HepG2 (cell line): ENCODE results near the gene MYO1E. TPM values are rescaled to one million over a fixed set of nuclear protein-coding genes. Genes with fewer than 3 reads are reported as not detected.

ENCODE experiments used
- CEBPG ChIP-seq: IDR thresholded peaks from 2 replicates; pipeline ENCODE4 v1.6.1; 2016
- DPF2 ChIP-seq: sonication (generic); formaldehyde crosslinking; IDR thresholded peaks from 2 replicates; pipeline ENCODE4 v1.4.0; 2020; ENCODE audit warnings: mild to moderate bottlenecking, low read depth, missing genetic modification reagents, borderline replicate concordance
- ESRRA ChIP-seq: sonication (generic); formaldehyde crosslinking; IDR thresholded peaks from 2 replicates; pipeline ENCODE4 v1.5.1; 2020; ENCODE audit warnings: mild to moderate bottlenecking, low read depth, missing genetic modification reagents
- JDP2 ChIP-seq: sonication (generic); formaldehyde crosslinking; IDR thresholded peaks from 2 replicates; pipeline ENCODE4 v1.8.1; 2022; ENCODE audit warnings: missing genetic modification reagents, borderline replicate concordance
- NCOA5 ChIP-seq: sonication (generic); formaldehyde crosslinking; IDR thresholded peaks from 2 replicates; pipeline ENCODE4 v1.4.0; 2020; ENCODE audit warnings: missing genetic modification reagents
- POGZ ChIP-seq: sonication (generic); formaldehyde crosslinking; IDR thresholded peaks from 2 replicates; pipeline ENCODE4 v1.4.0; 2020; ENCODE audit warnings: mild to moderate bottlenecking, missing genetic modification reagents
- PRDM15 ChIP-seq: sonication (generic); formaldehyde crosslinking; IDR thresholded peaks from 2 replicates; pipeline ENCODE4 v1.4.0; 2020; ENCODE audit warnings: missing genetic modification reagents
- RBFOX2 ChIP-seq: fragments of 200-400 bp; formaldehyde crosslinking; IDR thresholded peaks from 2 replicates; pipeline ENCODE4 v1.6.1; 2017; ENCODE audit warnings: low read depth, mild to moderate bottlenecking, low read length
- SALL1 ChIP-seq: sonication (generic); formaldehyde crosslinking; IDR thresholded peaks from 2 replicates; pipeline ENCODE4 v1.8.0; 2022; ENCODE audit warnings: mild to moderate bottlenecking, missing genetic modification reagents
- SAP130 ChIP-seq: IDR thresholded peaks from 2 replicates; pipeline ENCODE4 v1.6.1; 2016; ENCODE audit warnings: low read depth
- SP4 ChIP-seq: sonication (generic); formaldehyde crosslinking; IDR thresholded peaks from 2 replicates; pipeline ENCODE4 v1.8.1; 2023; ENCODE audit warnings: mild to moderate bottlenecking, missing genetic modification reagents
- ZNF10 ChIP-seq: sonication (generic); formaldehyde crosslinking; IDR thresholded peaks from 2 replicates; pipeline ENCODE4 v1.4.0; 2020; ENCODE audit warnings: mild to moderate bottlenecking, low read depth, missing genetic modification reagents, borderline replicate concordance
- ZNF121 ChIP-seq: sonication (generic); formaldehyde crosslinking; IDR thresholded peaks from 2 replicates; pipeline ENCODE4 v1.5.0; 2020; ENCODE audit warnings: mild to moderate bottlenecking, missing genetic modification reagents
- ZNF335 ChIP-seq: sonication (generic); formaldehyde crosslinking; IDR thresholded peaks from 2 replicates; pipeline ENCODE4 v1.4.0; 2020; ENCODE audit warnings: missing genetic modification reagents
- ZNF629 ChIP-seq: sonication (generic); formaldehyde crosslinking; conservative IDR thresholded peaks from 2 replicates; pipeline ENCODE4 v1.5.0; 2020; ENCODE audit warnings: missing genetic modification reagents
- ZNF639 ChIP-seq: conservative IDR thresholded peaks from 2 replicates; pipeline ENCODE4 v1.6.1; 2018; ENCODE audit warnings: missing genetic modification reagents
- ZNF672 ChIP-seq: sonication (generic); formaldehyde crosslinking; IDR thresholded peaks from 2 replicates; pipeline ENCODE4 v1.8.1; 2022; ENCODE audit warnings: missing genetic modification reagents
- ZNF703 ChIP-seq: sonication (generic); formaldehyde crosslinking; IDR thresholded peaks from 2 replicates; pipeline ENCODE4 v1.5.1; 2020; ENCODE audit warnings: missing genetic modification reagents, mild to moderate bottlenecking, moderate library complexity, borderline replicate concordance
- ZNF775 ChIP-seq: sonication (generic); formaldehyde crosslinking; IDR thresholded peaks from 2 replicates; pipeline ENCODE4 v1.4.0; 2020; ENCODE audit warnings: missing genetic modification reagents, mild to moderate bottlenecking, moderate library complexity, borderline replicate concordance
- polyA plus RNA-seq, 8 experiments: library from polyadenylated mRNA; depleted of rRNA in 3 of 8; stranded (reverse) in 7 of 8; unstranded in 1 of 8; fragments of >200 nt; fragmentation: Illumina TruSeq in 4 of 8; extraction: Trizol in 4 of 8; gene quantifications; 2 replicates each; pipeline versions ENCODE4 v1.2.1 to v1.2.3, GENCODE V29; 2011 to 2016; ENCODE audit warnings: low read depth in 4 of 8, missing spikeins in 1 of 8, mixed read lengths in 1 of 8; ENCODE audit not compliant: insufficient read depth in 1 of 8
- total RNA-seq, 5 experiments: library from RNA; depleted of rRNA; stranded (reverse); fragments of >200 nt; fragmentation: Illumina TruSeq; extraction: Trizol; gene quantifications; 2 replicates each; pipeline ENCODE4 v1.2.3, GENCODE V29; 2016; ENCODE audit warnings: low read depth in 1 of 5
- TF ChIP-seq, protein P1 (sequence below): sonication (generic); formaldehyde crosslinking; IDR thresholded peaks from 2 replicates; pipeline ENCODE4 v1.5.0; 2020; ENCODE audit warnings: missing genetic modification reagents
- TF ChIP-seq, protein P2 (sequence below): sonication (generic); formaldehyde crosslinking; IDR thresholded peaks from 2 replicates; pipeline ENCODE4 v1.8.0; 2022; ENCODE audit warnings: mild to moderate bottlenecking, missing genetic modification reagents; ENCODE audit not compliant: insufficient replicate concordance

The MYO1E gene
- total and polyA plus RNA-seq, 2 of the 13 experiments (the other 11 are each of a cell fraction or from before 2014, with no cell fraction given), result 15.7 to 25.1 TPM

DNA sequence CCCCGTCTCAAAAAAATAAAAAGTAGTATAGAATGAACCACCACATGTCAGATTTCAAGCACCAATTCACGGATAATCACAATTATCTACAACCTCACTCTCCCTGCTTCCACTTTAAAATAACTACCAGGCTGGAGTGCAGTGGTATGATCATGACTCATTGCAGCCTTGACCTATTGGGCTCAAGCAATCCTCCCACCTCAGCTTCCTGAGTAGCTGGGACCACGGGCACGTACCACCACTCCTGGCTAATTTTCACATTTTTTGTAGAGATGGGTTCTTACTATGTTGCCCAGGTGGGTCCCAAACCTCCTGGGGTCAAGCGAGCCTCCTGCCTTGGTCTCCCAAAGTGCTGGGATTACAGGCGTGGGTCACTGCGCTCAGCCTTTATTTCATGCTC is 204.1 kb downstream of the MYO1E start (continued):
- TF ChIP-seq PRDM15 (CRISPR knock-in tag), result no peak
- TF ChIP-seq ZNF10 (CRISPR knock-in tag), result no peak
- no peak for TF ChIP-seq ESRRA (CRISPR knock-in tag)
- no peak for TF ChIP-seq ZNF629 (CRISPR knock-in tag)
- no peak for TF ChIP-seq ZNF335 (CRISPR knock-in tag)
- 0 out of 2 replicates have a peak, but pooled peaks have one; percentile 34 for TF ChIP-seq SALL1
- peak; percentile 61; the same call in 1 of the 2 replicates for TF ChIP-seq POGZ
- TF ChIP-seq ZNF672 (CRISPR knock-in tag), result no peak
- no peak for TF ChIP-seq ZNF775
- TF ChIP-seq JDP2 (CRISPR knock-in tag), result no peak
- TF ChIP-seq ZNF639 (CRISPR knock-in tag), result no peak
- TF ChIP-seq NCOA5 (CRISPR knock-in tag), result no peak
- TF ChIP-seq, protein P1, sequence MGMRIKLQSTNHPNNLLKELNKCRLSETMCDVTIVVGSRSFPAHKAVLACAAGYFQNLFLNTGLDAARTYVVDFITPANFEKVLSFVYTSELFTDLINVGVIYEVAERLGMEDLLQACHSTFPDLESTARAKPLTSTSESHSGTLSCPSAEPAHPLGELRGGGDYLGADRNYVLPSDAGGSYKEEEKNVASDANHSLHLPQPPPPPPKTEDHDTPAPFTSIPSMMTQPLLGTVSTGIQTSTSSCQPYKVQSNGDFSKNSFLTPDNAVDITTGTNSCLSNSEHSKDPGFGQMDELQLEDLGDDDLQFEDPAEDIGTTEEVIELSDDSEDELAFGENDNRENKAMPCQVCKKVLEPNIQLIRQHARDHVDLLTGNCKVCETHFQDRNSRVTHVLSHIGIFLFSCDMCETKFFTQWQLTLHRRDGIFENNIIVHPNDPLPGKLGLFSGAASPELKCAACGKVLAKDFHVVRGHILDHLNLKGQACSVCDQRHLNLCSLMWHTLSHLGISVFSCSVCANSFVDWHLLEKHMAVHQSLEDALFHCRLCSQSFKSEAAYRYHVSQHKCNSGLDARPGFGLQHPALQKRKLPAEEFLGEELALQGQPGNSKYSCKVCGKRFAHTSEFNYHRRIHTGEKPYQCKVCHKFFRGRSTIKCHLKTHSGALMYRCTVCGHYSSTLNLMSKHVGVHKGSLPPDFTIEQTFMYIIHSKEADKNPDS, result no peak
- no peak for TF ChIP-seq RBFOX2
- peak; percentile 66 for TF ChIP-seq ZNF121 (CRISPR knock-in tag)
- peak; percentile 35; the same call in 1 of the 2 replicates for TF ChIP-seq SAP130 (CRISPR knock-in tag)
- TF ChIP-seq, protein P2, sequence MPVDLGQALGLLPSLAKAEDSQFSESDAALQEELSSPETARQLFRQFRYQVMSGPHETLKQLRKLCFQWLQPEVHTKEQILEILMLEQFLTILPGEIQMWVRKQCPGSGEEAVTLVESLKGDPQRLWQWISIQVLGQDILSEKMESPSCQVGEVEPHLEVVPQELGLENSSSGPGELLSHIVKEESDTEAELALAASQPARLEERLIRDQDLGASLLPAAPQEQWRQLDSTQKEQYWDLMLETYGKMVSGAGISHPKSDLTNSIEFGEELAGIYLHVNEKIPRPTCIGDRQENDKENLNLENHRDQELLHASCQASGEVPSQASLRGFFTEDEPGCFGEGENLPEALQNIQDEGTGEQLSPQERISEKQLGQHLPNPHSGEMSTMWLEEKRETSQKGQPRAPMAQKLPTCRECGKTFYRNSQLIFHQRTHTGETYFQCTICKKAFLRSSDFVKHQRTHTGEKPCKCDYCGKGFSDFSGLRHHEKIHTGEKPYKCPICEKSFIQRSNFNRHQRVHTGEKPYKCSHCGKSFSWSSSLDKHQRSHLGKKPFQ, result no peak
- TF ChIP-seq ZNF703, result no peak
- TF ChIP-seq CEBPG (CRISPR knock-in tag), result no peak
- TF ChIP-seq DPF2 (CRISPR knock-in tag), result peak; percentile 65; the same call in 1 of the 2 replicates
- no peak for TF ChIP-seq SP4
